WERI-Rb-1 (cell line): ENCODE measurements around the gene TANK.

ENCODE experiments used
- DNase-seq: peaks from one replicate; pipeline ENCODE4 v3.0.0-alpha.2; 2020
- H3K27ac ChIP-seq: fragments of 250-450 bp; sonication (Bioruptor Pico); 2 replicates; pipeline ENCODE4 v1.5.1; 2020; ENCODE audit warnings: mild to moderate bottlenecking, moderate library complexity
- H3K27me3 ChIP-seq: fragments of 250-450 bp; sonication (Bioruptor Pico); 2 replicates; pipeline ENCODE4 v1.5.1; 2021; ENCODE audit warnings: mild to moderate bottlenecking, low read depth, moderate library complexity; ENCODE audit not compliant: insufficient read depth, severe bottlenecking
- H3K36me3 ChIP-seq: fragments of 250-450 bp; sonication (Bioruptor Pico); 2 replicates; pipeline ENCODE4 v1.5.1; 2020; ENCODE audit warnings: mild to moderate bottlenecking, moderate library complexity
- H3K4me3 ChIP-seq: 2 replicates; pipeline ENCODE4 v1.5.1; 2011; ENCODE audit warnings: low read depth, mild to moderate bottlenecking, control low read depth, low read length
- H3K9me3 ChIP-seq: fragments of 250-450 bp; sonication (Bioruptor Pico); 2 replicates; pipeline ENCODE4 v1.5.1; 2021; ENCODE audit warnings: mild to moderate bottlenecking, moderate library complexity; ENCODE audit not compliant: severe bottlenecking
- TF ChIP-seq, protein P1 (sequence below): IDR thresholded peaks from 2 replicates; pipeline ENCODE4 v1.5.1; 2011; ENCODE audit warnings: low read depth, mild to moderate bottlenecking, control low read depth, inconsistent platforms, low read length

TANK gene

DNA sequence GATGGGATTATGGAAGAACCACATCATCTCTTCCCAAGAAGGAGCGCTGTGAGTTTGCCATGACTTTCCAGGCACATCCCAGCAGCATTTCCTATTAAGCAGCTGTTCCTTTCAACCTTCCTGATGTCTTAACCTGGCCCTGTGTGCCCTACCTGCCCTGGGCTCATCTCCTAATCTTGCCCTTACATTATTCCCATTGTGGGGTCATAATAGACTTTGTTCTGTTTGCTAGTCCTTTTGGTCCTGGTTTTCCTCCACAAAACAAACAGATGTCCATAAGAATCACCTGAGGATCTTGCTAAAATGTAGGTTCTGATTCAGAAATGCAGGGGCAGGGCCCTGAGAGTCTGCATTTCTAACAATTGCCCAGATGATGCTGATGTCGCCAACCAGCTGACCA is 38.6 kb upstream of the TANK start:
- Histone ChIP-seq H3K27ac (no peak overlapping the region), H3K27me3 (no peaks in the 10 kb centered on the region), H3K9me3 (no peaks in the 10 kb centered on the region), H3K36me3 (no peaks in the 10 kb centered on the region), H3K4me3 (no peak overlapping the region)
- TF ChIP-seq, protein P1, sequence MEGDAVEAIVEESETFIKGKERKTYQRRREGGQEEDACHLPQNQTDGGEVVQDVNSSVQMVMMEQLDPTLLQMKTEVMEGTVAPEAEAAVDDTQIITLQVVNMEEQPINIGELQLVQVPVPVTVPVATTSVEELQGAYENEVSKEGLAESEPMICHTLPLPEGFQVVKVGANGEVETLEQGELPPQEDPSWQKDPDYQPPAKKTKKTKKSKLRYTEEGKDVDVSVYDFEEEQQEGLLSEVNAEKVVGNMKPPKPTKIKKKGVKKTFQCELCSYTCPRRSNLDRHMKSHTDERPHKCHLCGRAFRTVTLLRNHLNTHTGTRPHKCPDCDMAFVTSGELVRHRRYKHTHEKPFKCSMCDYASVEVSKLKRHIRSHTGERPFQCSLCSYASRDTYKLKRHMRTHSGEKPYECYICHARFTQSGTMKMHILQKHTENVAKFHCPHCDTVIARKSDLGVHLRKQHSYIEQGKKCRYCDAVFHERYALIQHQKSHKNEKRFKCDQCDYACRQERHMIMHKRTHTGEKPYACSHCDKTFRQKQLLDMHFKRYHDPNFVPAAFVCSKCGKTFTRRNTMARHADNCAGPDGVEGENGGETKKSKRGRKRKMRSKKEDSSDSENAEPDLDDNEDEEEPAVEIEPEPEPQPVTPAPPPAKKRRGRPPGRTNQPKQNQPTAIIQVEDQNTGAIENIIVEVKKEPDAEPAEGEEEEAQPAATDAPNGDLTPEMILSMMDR = no peak
- no peak for DNase-seq

- DNase-seq = no peak
- Histone ChIP-seq H3K27ac (no peak overlapping the region), H3K27me3 (no peaks in the 10 kb centered on the region), H3K4me3 (no peak overlapping the region), H3K36me3 (no peaks in the 10 kb centered on the region), H3K9me3 (no peaks in the 10 kb centered on the region)
- TF ChIP-seq, protein P1 = no peak
These were observed 37.3 kb upstream of the TANK start for GRCh38 chr2:161122772-161123530.

- H3K27ac ChIP-seq = no peak overlapping the region
- no peaks in the 10 kb centered on the region for H3K9me3 ChIP-seq
- no peak for DNase-seq
- TF ChIP-seq, protein P1 = no peak
- H3K36me3 ChIP-seq = no peaks in the 10 kb centered on the region
- H3K27me3 ChIP-seq = no peaks in the 10 kb centered on the region
- no peak overlapping the region for H3K4me3 ChIP-seq
These were observed 36.6 kb upstream of the TANK start for GRCh38 chr2:161123531-161124030.

DNA sequence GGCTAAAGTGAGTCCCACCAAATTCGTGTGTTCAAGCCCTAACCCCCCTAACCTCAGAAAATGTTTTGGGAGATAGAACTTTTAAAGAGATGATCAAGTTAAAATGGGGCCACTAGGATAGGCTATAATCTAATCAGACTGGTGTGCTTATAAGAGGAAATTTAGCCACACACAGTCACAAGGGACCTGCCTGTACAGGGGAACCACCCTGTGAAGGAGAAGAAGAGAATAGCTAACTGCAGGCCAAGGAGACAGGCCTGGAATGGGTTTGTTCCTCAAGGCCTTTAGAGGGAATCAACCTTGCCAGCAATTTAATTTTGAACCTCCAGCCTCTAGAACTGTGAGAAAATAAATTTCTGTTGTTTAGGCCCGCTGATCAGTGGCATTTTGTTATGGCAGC is 36.0 kb upstream of the TANK start:
- no peaks in the 10 kb centered on the region for H3K9me3 ChIP-seq
- H3K36me3 ChIP-seq = no peaks in the 10 kb centered on the region
- TF ChIP-seq, protein P1 = no peak
- no peak overlapping the region for H3K4me3 ChIP-seq
- no peak overlapping the region for H3K27ac ChIP-seq
- no peak for DNase-seq
- no peaks in the 10 kb centered on the region for H3K27me3 ChIP-seq

DNA sequence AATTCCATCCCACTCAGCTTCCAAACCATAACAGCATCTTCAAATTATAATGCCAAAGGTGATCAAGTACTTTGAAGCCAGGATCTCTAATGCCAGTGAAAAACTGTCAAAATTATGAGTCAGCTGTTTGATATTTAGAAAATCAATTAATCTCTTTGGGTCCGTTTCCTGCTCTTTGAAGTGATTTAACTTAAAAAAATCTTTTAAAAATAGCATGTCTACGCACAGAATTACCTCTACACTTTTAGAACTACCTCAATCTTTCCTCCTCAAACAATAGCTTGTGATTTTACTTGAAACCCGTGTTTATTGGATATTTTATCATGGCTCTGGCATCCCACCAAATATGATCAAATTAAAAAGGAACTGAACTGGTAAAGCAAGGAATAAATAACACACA is 31.3 kb upstream of the TANK start:
- Histone ChIP-seq H3K9me3 (no peaks in the 10 kb centered on the region), H3K27me3 (no peaks in the 10 kb centered on the region), H3K27ac (no peak overlapping the region), H3K36me3 (no peaks in the 10 kb centered on the region), H3K4me3 (no peak overlapping the region)
- TF ChIP-seq, protein P1 = no peak
- DNase-seq = no peak

DNA sequence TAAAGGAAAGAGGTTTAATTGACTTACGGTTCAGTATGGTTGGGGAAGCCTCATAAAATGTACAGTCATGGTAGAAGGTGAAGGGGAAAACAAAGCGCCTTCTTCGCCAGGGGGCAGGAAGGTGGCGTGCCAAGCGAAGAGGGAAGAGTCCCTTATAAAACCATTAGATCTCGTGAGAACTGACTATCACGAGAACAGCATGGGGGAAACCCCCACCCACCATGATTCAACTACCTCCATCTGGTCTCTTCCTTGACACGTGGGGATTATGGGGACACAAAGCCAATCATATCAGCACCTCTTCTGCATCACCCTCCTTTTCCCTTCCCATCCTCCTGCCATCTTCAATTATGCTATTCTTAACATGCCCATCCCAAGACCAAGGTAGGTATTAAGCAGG is 29.9 kb upstream of the TANK start:
- Histone ChIP-seq H3K27me3 (no peaks in the 10 kb centered on the region), H3K36me3 (no peaks in the 10 kb centered on the region), H3K27ac (no peak overlapping the region), H3K9me3 (no peaks in the 10 kb centered on the region), H3K4me3 (no peak overlapping the region)
- DNase-seq = no peak
- TF ChIP-seq, protein P1 = no peak
